NCI-H82 treated with DMSO at 0.1 percent for 48 hours (cell line): ENCODE data around the gene MYO1B.

Experiments
- DNase-seq: peaks from one replicate; lab custom pipeline; 2025; ENCODE audit not compliant: unreplicated experiment; lab: John Stamatoyannopoulos, UW

Gene MYO1B

DNA sequence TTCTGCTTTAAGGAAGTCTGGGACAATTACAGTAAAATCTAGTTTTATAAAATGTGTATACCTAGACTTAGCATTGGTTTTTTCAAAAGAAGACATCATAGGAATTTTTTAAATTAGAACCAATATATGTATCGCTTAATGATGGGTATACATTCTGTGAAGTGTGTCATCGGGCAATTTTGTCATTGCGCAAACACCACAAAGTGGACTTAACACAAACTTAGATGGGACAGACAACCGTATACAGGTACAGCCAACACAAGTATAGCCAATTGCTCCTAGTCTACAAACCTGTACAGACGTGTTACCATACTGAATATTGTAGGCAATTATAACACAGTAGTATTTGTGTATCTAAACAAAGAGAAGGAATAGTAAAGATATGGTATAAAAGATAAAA, 12.7 kb downstream of the MYO1B start:
- no peak for DNase-seq

GRCh38 chr2:191258996-191259395, 13.8 kb downstream of the MYO1B start:
- DNase-seq, result no peak

- DNase-seq, result no peak
Measured at GRCh38 chr2:191262436-191262835, 17.2 kb downstream of the MYO1B start.

DNA sequence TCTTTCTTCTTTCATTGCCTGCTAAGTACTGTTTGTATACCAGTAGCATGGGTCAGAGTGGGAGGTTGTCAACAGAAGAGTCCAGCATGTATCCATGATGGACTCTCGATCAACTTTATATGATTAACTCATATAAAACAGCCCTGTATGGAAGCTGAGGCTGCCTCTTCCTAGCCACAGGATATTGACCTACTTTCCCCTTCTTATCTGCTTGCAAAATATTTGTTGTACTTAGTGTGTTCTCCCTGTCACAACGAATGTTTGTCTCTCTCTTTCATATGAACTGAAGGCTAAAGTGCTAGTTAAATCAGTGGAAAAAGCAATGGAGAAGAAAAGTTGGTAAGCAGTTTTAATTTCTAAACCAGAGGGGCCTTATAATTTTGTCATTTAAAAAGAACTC, 17.8 kb downstream of the MYO1B start:
- no peak for DNase-seq

- no peak for DNase-seq
Measured at GRCh38 chr2:191264647-191265081, 19.5 kb downstream of the MYO1B start.

GRCh38 chr2:191265311-191266170, 20.3 kb downstream of the MYO1B start:
- no peak for DNase-seq

GRCh38 chr2:191266201-191266600, 21.0 kb downstream of the MYO1B start:
- no peak for DNase-seq

DNA sequence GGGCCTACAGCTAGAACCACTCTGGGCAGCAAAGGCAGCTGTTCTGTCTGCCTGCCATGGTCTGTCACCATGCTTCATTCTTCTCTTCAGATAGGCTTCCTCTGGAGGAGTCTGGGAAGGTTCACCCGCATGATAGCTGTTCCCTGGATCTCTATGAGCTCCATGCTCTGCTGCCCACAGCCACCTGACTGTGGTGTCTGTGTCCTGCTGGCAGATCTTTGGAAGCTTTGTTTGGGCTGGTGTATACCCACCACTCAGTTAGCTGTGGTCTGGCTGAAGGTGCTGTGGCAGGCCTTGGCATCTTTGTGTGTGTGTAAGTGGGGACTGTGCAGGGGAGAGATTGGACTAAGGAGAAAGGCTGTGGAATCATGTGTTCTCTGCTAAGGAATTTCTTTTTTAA, 23.4 kb downstream of the MYO1B start:
- DNase-seq, result no peak

GRCh38 chr2:191270306-191271161, 25.3 kb downstream of the MYO1B start:
- DNase-seq, result no peak

DNA sequence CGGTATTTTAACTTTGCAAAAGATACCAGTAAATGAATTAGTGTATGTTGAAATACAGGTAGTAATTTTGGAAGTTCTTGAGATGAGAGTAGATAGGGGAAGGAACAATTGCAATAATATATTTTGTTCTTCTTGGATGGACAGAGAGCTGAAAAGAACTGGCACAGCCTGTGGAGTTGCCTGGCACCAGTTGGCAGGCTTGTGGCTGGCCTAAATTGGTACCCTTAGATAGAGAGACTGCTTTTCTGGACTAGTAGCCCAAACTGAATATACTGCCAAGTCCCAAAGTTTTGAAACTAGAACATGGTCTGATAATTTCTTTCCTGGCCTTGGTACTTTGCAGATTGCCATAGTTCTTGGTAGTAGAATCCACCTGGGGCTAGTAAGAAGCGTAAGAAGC, 26.9 kb downstream of the MYO1B start:
- no peak for DNase-seq

DNA sequence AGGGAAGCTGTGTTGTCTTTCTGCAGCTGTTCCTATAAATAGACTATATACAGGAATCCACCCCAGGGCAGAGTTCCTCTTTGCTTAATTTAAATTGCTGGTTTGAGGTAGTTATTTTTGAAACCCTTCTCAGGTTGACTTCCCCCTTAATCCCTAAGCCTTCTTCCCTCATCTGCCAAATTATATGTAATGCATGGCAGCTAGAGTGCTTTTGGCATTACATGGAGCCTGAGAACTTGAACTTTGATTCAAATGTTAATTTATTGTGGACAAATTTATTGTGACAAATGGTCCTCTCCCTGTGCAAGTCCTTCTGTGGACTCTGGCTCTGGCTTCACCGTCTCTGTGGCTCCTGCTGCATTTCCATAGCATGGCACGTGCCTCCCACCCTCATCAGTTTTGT, 29.2 kb downstream of the MYO1B start:
- DNase-seq, result no peak

DNA sequence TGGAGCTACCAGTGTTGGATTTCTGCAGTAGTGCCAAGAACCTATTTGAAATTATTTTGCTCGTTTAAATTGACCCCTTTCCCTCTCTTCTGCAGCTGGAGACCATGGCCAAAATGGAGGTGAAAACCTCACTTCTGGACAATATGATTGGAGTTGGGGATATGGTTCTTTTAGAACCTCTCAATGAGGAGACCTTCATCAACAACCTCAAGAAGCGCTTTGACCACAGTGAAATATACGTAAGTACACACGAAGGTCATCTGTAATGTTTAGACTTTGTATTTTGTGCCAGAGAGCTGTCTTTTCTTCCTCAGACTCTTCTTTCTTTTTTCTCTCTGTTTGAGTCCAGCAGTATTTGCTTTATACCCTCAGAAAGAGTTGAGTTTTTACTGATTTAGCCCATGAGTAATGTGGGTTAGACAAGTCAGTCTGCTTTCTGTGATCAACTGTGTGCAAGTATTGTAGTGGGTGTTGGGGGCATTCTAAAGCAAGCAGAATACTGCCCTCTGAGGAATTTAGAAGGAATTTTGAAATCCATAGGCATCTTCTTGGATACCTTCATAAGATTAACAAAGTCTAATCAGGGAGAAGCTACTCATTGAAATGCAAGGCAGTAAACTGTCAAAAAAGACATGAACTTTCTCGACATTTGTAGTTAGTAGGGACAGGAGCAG, 31.7 kb downstream of the MYO1B start:
- DNase-seq, result no peak

DNA sequence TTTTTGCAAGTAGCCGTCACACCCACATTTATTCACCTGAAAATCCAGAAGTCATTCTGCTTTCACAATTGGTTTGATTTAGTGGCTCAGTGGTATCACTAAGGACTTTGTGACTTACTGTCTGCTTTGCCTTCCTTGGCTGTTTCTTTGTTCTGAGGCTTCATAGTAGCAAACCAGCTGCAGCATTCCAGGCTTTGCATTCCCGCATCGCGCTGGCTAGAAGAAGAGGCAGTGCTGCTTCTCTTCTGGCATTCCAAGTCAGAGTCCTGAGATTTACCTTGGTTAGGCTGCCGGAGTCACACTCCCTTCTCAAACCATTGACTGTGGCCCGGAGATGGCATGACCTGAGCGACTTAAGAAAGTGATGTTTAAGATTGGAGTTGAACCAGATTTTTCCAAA, 35.1 kb downstream of the MYO1B start:
- DNase-seq, result no peak

DNA sequence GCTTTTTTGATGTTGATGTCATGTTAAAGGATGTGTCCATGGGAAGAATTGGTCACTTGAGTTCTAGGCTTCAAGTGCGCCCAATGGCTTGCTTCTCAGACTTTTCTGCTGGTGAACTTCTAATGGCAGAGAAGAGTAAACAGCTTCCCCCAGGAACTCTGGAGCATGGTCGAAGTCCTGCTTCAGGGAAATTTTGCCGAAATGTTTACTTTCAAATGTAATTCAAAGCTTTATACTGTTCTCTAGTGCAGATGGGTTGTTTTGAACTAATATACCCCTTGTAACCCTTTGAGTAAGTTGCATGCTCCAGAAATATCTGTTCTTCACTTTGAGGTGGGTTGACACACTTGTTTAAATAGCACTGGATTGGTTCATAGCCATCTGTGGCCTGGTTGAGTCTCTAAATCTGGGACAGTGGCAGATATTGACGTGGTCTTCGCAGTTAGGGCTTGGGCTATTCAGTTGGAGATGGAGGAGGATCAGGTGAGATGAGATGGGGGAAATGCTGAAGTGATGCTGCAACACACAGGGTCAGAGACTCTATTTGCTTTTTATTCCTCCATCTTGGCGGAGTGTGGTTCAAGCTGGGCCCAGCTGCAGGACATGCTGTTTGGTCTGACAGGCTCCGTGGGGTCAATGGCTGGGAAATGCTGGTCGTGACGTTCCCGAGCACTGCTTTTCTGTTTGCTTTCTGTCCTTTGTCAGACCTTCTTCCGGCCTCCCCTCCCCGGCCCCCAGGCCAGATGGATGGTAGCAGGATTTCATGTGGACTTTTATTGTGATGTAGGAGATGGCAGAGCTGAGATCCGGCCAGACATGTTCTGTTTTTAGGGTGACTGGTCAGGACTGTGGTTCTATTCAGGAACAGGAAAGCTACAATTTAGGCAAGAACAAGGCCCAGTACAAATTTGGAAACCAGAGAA, 35.9 kb downstream of the MYO1B start:
- no peak for DNase-seq

DNA sequence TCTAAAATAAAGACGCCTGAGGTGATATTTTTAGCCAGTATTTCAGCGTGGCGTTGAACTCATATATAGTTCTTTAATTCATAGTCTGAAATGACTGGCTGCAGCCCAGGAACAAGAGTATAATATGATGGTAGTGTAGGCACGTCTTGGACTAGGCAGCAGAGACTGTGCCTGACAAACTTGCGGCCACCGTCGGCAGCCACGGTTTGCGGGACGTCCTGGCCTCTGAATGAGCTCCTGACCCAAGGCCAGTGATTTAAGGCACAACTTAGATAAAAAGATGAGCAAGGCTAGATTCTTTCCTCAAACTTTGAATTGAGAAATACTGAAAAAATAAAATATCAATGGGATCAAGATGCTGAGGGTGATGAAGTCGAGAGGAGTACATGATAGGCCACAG, 40.0 kb downstream of the MYO1B start:
- no peak for DNase-seq

GRCh38 chr2:191287820-191288219, 42.6 kb downstream of the MYO1B start:
- no peak for DNase-seq

GRCh38 chr2:191289049-191289448, 43.8 kb downstream of the MYO1B start:
- DNase-seq, result no peak

- no peak for DNase-seq
Measured at GRCh38 chr2:191291471-191291870, 46.3 kb downstream of the MYO1B start.

DNA sequence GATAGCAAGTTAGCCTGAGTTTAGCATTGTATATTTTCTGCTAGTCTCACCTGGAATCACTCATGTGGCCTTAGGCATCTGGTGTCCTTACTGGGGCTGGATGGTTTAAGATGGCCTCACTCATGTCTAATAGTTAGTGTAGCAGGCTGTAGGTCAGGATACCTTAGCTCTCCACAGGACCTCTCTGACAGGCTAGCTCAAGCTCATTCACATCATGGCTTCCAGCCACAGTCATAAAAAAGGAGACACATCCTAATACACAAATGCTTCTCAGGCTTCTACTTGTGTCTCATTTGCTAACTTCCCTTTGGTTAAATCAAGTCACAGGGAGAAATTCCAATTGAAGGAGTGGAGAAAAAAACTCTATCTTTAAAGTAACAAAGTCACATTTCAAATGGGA, 47.7 kb downstream of the MYO1B start:
- no peak for DNase-seq

DNA sequence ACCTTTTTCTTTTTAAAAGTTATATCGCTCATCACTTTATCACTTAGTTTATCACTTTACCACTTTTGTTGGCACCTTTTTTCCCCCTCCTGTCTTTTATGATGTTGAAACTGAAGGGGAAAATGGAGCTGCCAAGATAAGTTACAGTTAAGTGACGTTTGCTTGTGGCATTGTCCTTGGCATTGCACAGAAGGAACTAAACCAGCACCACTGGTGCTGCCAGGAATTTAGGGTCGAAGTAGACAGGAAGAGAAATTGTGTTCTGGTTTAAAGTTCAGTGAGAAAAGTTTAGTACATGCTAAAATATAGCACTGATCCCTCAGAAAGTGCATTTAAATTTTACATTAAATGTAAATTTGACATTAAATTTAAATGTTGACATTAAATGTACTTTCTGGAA, 49.9 kb downstream of the MYO1B start:
- no peak for DNase-seq
